AG20443 (cell line): ENCODE results near the gene MSH3.
"Not testable (repeated sequence)": the region's sequence is repeated elsewhere in the genome, so short reads cannot be mapped to it uniquely, and the experiment has no call there.

ENCODE experiments used
- DNase-seq: peaks from one replicate; pipeline ENCODE4 v3.0.0; 2012; ENCODE audit warnings: low spot score, mixed read lengths

The MSH3 gene

GRCh38 chr5:80656425-80656824 is 2.0 kb downstream of the MSH3 start:
- no peak for DNase-seq

GRCh38 chr5:80659106-80659505 is 4.7 kb downstream of the MSH3 start:
- peak; percentile 56 for DNase-seq

- not testable (repeated sequence) for DNase-seq
Observed at GRCh38 chr5:80660661-80661060, 6.2 kb downstream of the MSH3 start.

GRCh38 chr5:80662108-80662507 is 7.7 kb downstream of the MSH3 start:
- no peak for DNase-seq

GRCh38 chr5:80665057-80665456 is 10.6 kb downstream of the MSH3 start:
- no peak for DNase-seq

- DNase-seq, result no peak
Observed at GRCh38 chr5:80667384-80667783, 12.9 kb downstream of the MSH3 start.

GRCh38 chr5:80668016-80668969 is 13.8 kb downstream of the MSH3 start:
- no peak for DNase-seq

- peak; percentile 69 for DNase-seq
Observed at GRCh38 chr5:80672140-80672736, 17.8 kb downstream of the MSH3 start.

GRCh38 chr5:80676706-80677105 is 22.3 kb downstream of the MSH3 start:
- DNase-seq, result no peak

- peak; percentile 14 for DNase-seq
Observed at GRCh38 chr5:80686757-80687156, 32.3 kb downstream of the MSH3 start.

GRCh38 chr5:80688648-80689420 is 34.4 kb downstream of the MSH3 start:
- no peak for DNase-seq

GRCh38 chr5:80689627-80690026 is 35.2 kb downstream of the MSH3 start:
- DNase-seq, result no peak

- no peak for DNase-seq
Observed at GRCh38 chr5:80695666-80696065, 41.2 kb downstream of the MSH3 start.

- DNase-seq, result no peak
Observed at GRCh38 chr5:80696450-80696849, 42.0 kb downstream of the MSH3 start.

GRCh38 chr5:80697100-80697499 is 42.6 kb downstream of the MSH3 start:
- DNase-seq, result no peak

- no peak for DNase-seq
Observed at GRCh38 chr5:80698369-80698768, 43.9 kb downstream of the MSH3 start.

GRCh38 chr5:80701597-80701996 is 47.1 kb downstream of the MSH3 start:
- no peak for DNase-seq

- DNase-seq, result no peak
Observed at GRCh38 chr5:80703291-80703690, 48.8 kb downstream of the MSH3 start.

- DNase-seq, result no peak
Observed at GRCh38 chr5:80703747-80704146, 49.3 kb downstream of the MSH3 start.

- no peak for DNase-seq
Observed at GRCh38 chr5:80704221-80704620, 49.8 kb downstream of the MSH3 start.

- no peak for DNase-seq
Observed at GRCh38 chr5:80705216-80705769, 50.8 kb downstream of the MSH3 start.

- DNase-seq, result no peak
Observed at GRCh38 chr5:80705801-80706200, 51.3 kb downstream of the MSH3 start.
